WTC11 (cell line): ENCODE data around the gene SERINC4. TPM values are rescaled to one million over a fixed set of nuclear protein-coding genes. Genes with fewer than 3 reads are reported as not detected.

Source experiments
- ATAC-seq: fragments of 200-7000 bp; cut with Tn5 transposase; 2 replicates; pipeline ENCODE4 v1.10.0; 2021; ENCODE audit warnings: mild to moderate bottlenecking, moderate library complexity
- CTCF ChIA-PET: fragments of 300-600 bp; sonication (Branson Sonifier 250); formaldehyde crosslinking; loops from one replicate; lab custom pipeline; 2021; ENCODE audit warnings: antibody characterized with exemption; lab: Charles Lee
- POLR2A ChIA-PET: fragments of 350-600 bp; sonication (Branson Sonifier 250); formaldehyde crosslinking; loops from one replicate; lab custom pipeline; 2021; ENCODE audit warnings: antibody characterized with exemption; lab: Charles Lee
- DNase-seq: peaks from one replicate; pipeline ENCODE4 v3.0.0; 2021; ENCODE audit warnings: low spot score
- H3K27ac Mint-ChIP-seq: 2 replicates; pipeline ENCODE4 v1.8.0; 2021; ENCODE audit warnings: mixed read lengths
- H3K27me3 Mint-ChIP-seq: 2 replicates; pipeline ENCODE4 v1.8.0; 2021; ENCODE audit warnings: low read depth, mild to moderate bottlenecking, moderate library complexity, mixed read lengths
- H3K36me3 Mint-ChIP-seq: 2 replicates; pipeline ENCODE4 v1.8.0; 2021; ENCODE audit warnings: mixed read lengths
- H3K4me1 Mint-ChIP-seq: 2 replicates; pipeline ENCODE4 v1.8.0; 2022; ENCODE audit warnings: mixed read lengths
- H3K4me3 Mint-ChIP-seq: 2 replicates; pipeline ENCODE4 v1.8.0; 2021; ENCODE audit warnings: mild to moderate bottlenecking, moderate library complexity, mixed read lengths
- H3K9me3 Mint-ChIP-seq: 2 replicates; pipeline ENCODE4 v1.8.0; 2021; ENCODE audit warnings: mixed read lengths
- ATF1 ChIP-seq: sonication (generic); formaldehyde crosslinking; IDR thresholded peaks from 2 replicates; pipeline ENCODE4 v1.8.1; 2023; ENCODE audit warnings: mild to moderate bottlenecking, moderate library complexity, missing genetic modification reagents
- CREB1 ChIP-seq: sonication (generic); formaldehyde crosslinking; IDR thresholded peaks from 2 replicates; pipeline ENCODE4 v1.8.0; 2023; ENCODE audit warnings: mild to moderate bottlenecking, missing genetic modification reagents
- EMX1 ChIP-seq: fragments of 250-450 bp; sonication (Bioruptor Pico); IDR thresholded peaks from 2 replicates; pipeline ENCODE4 v1.8.0; 2021; ENCODE audit warnings: mild to moderate bottlenecking
- ESRRA ChIP-seq: sonication (generic); formaldehyde crosslinking; IDR thresholded peaks from 2 replicates; pipeline ENCODE4 v1.8.1; 2022; ENCODE audit warnings: mild to moderate bottlenecking, missing genetic modification reagents, borderline replicate concordance
- FOXJ3 ChIP-seq: sonication (generic); formaldehyde crosslinking; IDR thresholded peaks from 2 replicates; pipeline ENCODE4 v1.9.0; 2021; ENCODE audit warnings: missing genetic modification reagents, mild to moderate bottlenecking, borderline replicate concordance
- NFE2L1 ChIP-seq: sonication (generic); formaldehyde crosslinking; IDR thresholded peaks from 2 replicates; pipeline ENCODE4 v1.8.1; 2023; ENCODE audit warnings: missing genetic modification reagents
- NR1H2 ChIP-seq: sonication (generic); formaldehyde crosslinking; IDR thresholded peaks from 2 replicates; pipeline ENCODE4 v1.9.0; 2021; ENCODE audit warnings: mild to moderate bottlenecking, moderate library complexity, missing genetic modification reagents
- NR3C1 ChIP-seq: sonication (generic); formaldehyde crosslinking; conservative IDR thresholded peaks from 2 replicates; pipeline ENCODE4 v1.8.1; 2023; ENCODE audit warnings: low read depth, mild to moderate bottlenecking, missing genetic modification reagents
- RORB ChIP-seq: fragments of 250-450 bp; sonication (Bioruptor Pico); IDR thresholded peaks from 2 replicates; pipeline ENCODE4 v1.9.0; 2021; ENCODE audit warnings: mild to moderate bottlenecking
- SOX15 ChIP-seq: fragments of 250-450 bp; sonication (Bioruptor Pico); IDR thresholded peaks from 2 replicates; pipeline ENCODE4 v1.9.0; 2021; ENCODE audit warnings: mild to moderate bottlenecking
- ZBTB21 ChIP-seq: sonication (generic); formaldehyde crosslinking; IDR thresholded peaks from 2 replicates; pipeline ENCODE4 v1.8.1; 2023; ENCODE audit warnings: mild to moderate bottlenecking, missing genetic modification reagents, borderline replicate concordance
- ZNF416 ChIP-seq: fragments of 250-450 bp; sonication (Bioruptor Pico); IDR thresholded peaks from 2 replicates; pipeline ENCODE4 v1.9.0; 2021; ENCODE audit warnings: mild to moderate bottlenecking, inconsistent platforms
- total RNA-seq: library from RNA; stranded (reverse); gene quantifications from 3 replicates; pipeline ENCODE4 v1.2.3, GENCODE V29; 2021
- TF ChIP-seq, protein P1 (sequence below): sonication (generic); formaldehyde crosslinking; IDR thresholded peaks from 2 replicates; pipeline ENCODE4 v1.8.0; 2023; ENCODE audit warnings: mild to moderate bottlenecking, missing genetic modification reagents
- TF ChIP-seq, protein P2 (sequence below): fragments of 200-600 bp; IDR thresholded peaks from 2 replicates; pipeline ENCODE4 v1.8.0; 2022; ENCODE audit warnings: antibody characterized with exemption
- TF ChIP-seq, protein P3 (sequence below): sonication (generic); formaldehyde crosslinking; IDR thresholded peaks from 2 replicates; pipeline ENCODE4 v1.8.1; 2023; ENCODE audit warnings: mild to moderate bottlenecking, moderate library complexity, missing genetic modification reagents
- TF ChIP-seq, protein P4 (sequence below): sonication (generic); formaldehyde crosslinking; IDR thresholded peaks from 2 replicates; pipeline ENCODE4 v1.8.1; 2022; ENCODE audit warnings: missing genetic modification reagents, borderline replicate concordance
- TF ChIP-seq, protein P5 (sequence below): fragments of 250-450 bp; sonication (Bioruptor Pico); conservative IDR thresholded peaks from 2 replicates; pipeline ENCODE4 v1.9.0; 2021; ENCODE audit warnings: mild to moderate bottlenecking
- TF ChIP-seq, protein P6 (sequence below): sonication (generic); formaldehyde crosslinking; IDR thresholded peaks from 2 replicates; pipeline ENCODE4 v1.8.0; 2022; ENCODE audit warnings: mild to moderate bottlenecking, missing genetic modification reagents
- TF ChIP-seq, protein P7 (sequence below): sonication (generic); formaldehyde crosslinking; IDR thresholded peaks from 2 replicates; pipeline ENCODE4 v1.8.1; 2023; ENCODE audit warnings: mild to moderate bottlenecking, missing genetic modification reagents, moderate library complexity
- TF ChIP-seq, protein P8 (sequence below): fragments of 250-450 bp; sonication (Bioruptor Pico); IDR thresholded peaks from 2 replicates; pipeline ENCODE4 v2.1.2; 2022; ENCODE audit warnings: mild to moderate bottlenecking, moderate library complexity

SERINC4 gene
- total RNA-seq, 1 experiment from 2014 or later, result not detected

DNA sequence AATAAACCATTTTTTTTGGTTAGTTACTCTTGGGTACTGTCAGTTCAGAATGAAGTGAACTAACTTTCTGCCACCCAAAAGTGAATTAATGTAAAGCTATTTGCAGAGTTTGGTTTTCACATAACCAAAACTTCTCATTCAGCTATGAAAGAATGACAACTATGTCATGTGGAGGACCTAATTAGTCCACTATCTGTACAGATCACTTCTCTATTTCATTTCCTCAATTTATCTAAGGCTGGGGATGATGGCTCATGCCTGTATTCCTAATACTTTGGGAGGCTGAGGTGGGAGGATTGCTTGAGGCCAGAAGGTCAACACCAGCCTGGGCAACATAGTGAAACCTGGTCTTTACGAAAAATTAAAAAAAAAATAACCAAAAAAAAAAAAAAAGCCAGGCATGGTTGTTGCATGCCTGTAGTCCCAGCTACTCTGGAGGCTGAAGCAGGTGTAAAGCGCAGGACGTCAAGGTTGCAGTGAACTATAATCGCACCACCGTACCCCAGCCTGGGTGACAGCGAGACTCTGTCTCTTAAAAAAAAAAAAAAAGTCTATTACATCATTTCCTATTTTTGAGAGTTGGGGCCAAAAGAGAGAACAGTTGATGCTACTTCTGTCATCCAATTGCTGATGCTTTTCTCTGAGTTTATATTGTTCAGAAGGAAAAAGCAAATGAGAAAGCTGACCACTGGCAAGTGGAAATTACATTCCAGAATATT is 9.1 kb upstream of the SERINC4 start (continued):
- TF ChIP-seq, protein P1, sequence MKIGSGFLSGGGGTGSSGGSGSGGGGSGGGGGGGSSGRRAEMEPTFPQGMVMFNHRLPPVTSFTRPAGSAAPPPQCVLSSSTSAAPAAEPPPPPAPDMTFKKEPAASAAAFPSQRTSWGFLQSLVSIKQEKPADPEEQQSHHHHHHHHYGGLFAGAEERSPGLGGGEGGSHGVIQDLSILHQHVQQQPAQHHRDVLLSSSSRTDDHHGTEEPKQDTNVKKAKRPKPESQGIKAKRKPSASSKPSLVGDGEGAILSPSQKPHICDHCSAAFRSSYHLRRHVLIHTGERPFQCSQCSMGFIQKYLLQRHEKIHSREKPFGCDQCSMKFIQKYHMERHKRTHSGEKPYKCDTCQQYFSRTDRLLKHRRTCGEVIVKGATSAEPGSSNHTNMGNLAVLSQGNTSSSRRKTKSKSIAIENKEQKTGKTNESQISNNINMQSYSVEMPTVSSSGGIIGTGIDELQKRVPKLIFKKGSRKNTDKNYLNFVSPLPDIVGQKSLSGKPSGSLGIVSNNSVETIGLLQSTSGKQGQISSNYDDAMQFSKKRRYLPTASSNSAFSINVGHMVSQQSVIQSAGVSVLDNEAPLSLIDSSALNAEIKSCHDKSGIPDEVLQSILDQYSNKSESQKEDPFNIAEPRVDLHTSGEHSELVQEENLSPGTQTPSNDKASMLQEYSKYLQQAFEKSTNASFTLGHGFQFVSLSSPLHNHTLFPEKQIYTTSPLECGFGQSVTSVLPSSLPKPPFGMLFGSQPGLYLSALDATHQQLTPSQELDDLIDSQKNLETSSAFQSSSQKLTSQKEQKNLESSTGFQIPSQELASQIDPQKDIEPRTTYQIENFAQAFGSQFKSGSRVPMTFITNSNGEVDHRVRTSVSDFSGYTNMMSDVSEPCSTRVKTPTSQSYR (CRISPR knock-in tag), result no peak
- TF ChIP-seq FOXJ3 (CRISPR knock-in tag) (no peak), NR1H2 (CRISPR knock-in tag) (no peak), ZBTB21 (CRISPR knock-in tag) (no peak), NFE2L1 (no peak), EMX1 (CRISPR knock-in tag) (no peak), CREB1 (CRISPR knock-in tag) (no peak)
- TF ChIP-seq, protein P2, sequence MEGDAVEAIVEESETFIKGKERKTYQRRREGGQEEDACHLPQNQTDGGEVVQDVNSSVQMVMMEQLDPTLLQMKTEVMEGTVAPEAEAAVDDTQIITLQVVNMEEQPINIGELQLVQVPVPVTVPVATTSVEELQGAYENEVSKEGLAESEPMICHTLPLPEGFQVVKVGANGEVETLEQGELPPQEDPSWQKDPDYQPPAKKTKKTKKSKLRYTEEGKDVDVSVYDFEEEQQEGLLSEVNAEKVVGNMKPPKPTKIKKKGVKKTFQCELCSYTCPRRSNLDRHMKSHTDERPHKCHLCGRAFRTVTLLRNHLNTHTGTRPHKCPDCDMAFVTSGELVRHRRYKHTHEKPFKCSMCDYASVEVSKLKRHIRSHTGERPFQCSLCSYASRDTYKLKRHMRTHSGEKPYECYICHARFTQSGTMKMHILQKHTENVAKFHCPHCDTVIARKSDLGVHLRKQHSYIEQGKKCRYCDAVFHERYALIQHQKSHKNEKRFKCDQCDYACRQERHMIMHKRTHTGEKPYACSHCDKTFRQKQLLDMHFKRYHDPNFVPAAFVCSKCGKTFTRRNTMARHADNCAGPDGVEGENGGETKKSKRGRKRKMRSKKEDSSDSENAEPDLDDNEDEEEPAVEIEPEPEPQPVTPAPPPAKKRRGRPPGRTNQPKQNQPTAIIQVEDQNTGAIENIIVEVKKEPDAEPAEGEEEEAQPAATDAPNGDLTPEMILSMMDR, result no peak
- TF ChIP-seq, protein P3, sequence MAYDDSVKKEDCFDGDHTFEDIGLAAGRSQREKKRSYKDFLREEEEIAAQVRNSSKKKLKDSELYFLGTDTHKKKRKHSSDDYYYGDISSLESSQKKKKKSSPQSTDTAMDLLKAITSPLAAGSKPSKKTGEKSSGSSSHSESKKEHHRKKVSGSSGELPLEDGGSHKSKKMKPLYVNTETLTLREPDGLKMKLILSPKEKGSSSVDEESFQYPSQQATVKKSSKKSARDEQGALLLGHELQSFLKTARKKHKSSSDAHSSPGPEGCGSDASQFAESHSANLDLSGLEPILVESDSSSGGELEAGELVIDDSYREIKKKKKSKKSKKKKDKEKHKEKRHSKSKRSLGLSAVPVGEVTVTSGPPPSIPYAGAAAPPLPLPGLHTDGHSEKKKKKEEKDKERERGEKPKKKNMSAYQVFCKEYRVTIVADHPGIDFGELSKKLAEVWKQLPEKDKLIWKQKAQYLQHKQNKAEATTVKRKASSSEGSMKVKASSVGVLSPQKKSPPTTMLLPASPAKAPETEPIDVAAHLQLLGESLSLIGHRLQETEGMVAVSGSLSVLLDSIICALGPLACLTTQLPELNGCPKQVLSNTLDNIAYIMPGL (CRISPR knock-in tag), result no peak
- TF ChIP-seq, protein P4, sequence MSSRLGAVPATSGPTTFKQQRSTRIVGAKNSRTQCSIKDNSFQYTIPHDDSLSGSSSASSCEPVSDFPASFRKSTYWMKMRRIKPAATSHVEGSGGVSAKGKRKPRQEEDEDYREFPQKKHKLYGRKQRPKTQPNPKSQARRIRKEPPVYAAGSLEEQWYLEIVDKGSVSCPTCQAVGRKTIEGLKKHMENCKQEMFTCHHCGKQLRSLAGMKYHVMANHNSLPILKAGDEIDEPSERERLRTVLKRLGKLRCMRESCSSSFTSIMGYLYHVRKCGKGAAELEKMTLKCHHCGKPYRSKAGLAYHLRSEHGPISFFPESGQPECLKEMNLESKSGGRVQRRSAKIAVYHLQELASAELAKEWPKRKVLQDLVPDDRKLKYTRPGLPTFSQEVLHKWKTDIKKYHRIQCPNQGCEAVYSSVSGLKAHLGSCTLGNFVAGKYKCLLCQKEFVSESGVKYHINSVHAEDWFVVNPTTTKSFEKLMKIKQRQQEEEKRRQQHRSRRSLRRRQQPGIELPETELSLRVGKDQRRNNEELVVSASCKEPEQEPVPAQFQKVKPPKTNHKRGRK, result no peak

DNA sequence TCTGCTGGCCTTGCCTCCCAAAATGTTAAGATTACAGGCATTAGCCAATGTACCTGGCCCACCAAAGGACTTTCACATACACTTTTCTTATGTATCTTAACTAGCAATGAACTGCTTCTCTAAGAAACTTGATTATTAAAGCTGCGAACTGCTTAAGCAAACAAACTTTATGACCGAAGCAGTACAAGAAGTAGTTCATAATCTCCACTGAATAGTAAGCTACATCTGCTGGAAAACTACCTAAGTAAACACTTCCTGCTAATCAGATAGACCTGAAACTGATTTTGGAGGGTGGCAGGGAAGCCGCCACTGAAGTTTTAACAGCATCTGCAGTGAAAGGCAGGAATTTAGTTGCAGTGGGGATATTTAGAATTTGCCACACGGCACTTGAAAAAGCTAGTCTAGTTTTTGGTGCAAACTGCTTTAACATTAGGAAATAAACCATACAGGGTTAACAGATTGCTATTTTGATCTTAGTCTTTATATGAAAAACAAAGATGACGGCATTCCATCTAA is 8.5 kb upstream of the SERINC4 start:
- Mint-ChIP-seq H3K27ac (no peak overlapping the region), H3K36me3 (peaks cover 83% of the 10 kb centered on the region), H3K27me3 (no peaks in the 10 kb centered on the region), H3K4me1 (no peaks in the 10 kb centered on the region), H3K9me3 (no peaks in the 10 kb centered on the region), H3K4me3 (no peak overlapping the region)
- ChIA-PET POLR2A (no interaction called here), CTCF (no interaction called here)
- ATAC-seq (no peak), DNase-seq (no peak)
- TF ChIP-seq ESRRA (CRISPR knock-in tag), result no peak
- TF ChIP-seq, protein P5, sequence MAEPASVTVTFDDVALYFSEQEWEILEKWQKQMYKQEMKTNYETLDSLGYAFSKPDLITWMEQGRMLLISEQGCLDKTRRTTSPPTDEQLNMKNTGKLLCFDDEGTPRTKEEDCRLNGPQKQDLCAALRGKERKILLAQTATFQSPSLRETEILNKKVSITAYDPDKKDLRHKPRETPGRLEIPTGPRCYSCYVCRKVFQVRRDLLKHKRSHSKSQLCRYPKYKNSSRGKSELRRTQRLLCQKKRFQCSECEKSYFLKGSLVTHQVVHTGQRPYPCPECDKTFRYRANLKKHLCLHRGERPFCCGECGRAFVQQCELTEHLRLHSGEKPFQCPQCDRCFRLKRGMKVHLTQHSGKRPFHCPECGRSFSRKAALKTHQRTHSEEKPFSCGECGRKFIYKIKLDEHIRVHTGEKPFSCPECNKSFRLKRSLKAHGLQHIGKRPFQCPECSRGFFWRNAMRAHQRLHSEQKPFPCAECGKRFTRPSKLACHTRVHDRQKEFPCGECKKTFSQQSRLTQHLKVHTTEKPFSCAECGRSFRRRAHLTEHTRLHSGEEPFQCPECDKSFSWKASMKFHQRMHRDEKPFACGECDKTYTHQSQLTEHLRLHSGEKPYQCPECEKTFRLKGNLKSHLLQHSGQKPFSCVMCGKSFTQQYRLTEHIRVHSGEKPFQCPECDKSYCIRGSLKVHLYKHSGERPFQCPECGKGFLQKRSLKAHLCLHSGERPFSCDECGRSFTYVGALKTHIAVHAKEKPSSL (CRISPR knock-in tag), result no peak
- no peak for TF ChIP-seq SOX15 (CRISPR knock-in tag)
- no peak for TF ChIP-seq FOXJ3 (CRISPR knock-in tag)
- no peak for TF ChIP-seq NR3C1 (CRISPR knock-in tag)
- TF ChIP-seq, protein P6, sequence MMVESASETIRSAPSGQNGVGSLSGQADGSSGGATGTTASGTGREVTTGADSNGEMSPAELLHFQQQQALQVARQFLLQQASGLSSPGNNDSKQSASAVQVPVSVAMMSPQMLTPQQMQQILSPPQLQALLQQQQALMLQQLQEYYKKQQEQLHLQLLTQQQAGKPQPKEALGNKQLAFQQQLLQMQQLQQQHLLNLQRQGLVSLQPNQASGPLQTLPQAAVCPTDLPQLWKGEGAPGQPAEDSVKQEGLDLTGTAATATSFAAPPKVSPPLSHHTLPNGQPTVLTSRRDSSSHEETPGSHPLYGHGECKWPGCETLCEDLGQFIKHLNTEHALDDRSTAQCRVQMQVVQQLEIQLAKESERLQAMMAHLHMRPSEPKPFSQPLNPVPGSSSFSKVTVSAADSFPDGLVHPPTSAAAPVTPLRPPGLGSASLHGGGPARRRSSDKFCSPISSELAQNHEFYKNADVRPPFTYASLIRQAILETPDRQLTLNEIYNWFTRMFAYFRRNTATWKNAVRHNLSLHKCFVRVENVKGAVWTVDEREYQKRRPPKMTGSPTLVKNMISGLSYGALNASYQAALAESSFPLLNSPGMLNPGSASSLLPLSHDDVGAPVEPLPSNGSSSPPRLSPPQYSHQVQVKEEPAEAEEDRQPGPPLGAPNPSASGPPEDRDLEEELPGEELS (CRISPR knock-in tag), result no peak
- TF ChIP-seq, protein P7, sequence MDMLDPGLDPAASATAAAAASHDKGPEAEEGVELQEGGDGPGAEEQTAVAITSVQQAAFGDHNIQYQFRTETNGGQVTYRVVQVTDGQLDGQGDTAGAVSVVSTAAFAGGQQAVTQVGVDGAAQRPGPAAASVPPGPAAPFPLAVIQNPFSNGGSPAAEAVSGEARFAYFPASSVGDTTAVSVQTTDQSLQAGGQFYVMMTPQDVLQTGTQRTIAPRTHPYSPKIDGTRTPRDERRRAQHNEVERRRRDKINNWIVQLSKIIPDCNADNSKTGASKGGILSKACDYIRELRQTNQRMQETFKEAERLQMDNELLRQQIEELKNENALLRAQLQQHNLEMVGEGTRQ (CRISPR knock-in tag), result no peak
- no peak for TF ChIP-seq ATF1
- no peak for TF ChIP-seq ZNF416 (CRISPR knock-in tag)
- TF ChIP-seq RORB, result no peak
- TF ChIP-seq, protein P8, sequence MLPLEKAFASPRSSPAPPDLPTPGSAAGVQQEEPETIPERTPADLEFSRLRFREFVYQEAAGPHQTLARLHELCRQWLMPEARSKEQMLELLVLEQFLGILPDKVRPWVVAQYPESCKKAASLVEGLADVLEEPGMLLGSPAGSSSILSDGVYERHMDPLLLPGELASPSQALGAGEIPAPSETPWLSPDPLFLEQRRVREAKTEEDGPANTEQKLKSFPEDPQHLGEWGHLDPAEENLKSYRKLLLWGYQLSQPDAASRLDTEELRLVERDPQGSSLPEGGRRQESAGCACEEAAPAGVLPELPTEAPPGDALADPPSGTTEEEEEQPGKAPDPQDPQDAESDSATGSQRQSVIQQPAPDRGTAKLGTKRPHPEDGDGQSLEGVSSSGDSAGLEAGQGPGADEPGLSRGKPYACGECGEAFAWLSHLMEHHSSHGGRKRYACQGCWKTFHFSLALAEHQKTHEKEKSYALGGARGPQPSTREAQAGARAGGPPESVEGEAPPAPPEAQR (CRISPR knock-in tag), result no peak
